ENCODE measurements around the gene REV1.
"Not testable (repeated sequence)": the region's sequence is repeated elsewhere in the genome, so short reads cannot be mapped to it uniquely, and the experiment has no call there.

REV1 gene

GRCh38 chr2:99485824-99486223, 4.0 kb downstream of the REV1 start:
- no peak for FAIRE-seq

DNA sequence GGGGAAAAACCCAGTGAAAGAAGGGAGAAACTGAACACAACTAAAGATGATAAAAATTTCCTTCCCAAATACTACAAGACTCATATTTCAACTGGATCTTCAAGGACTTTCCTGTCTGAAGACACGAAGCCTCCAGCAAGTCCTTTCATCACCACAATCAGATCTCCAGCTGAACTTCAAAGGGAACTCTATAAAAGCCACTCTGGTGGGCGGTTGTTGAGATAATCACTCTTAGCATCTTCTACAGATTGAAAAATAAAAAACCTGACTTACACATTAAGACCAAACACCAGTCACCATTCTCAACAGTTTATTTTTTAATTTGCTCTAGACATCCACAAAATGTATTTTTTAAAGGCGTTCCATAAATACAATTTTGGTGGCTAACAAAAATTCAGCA, 4.4 kb downstream of the REV1 start:
- no peak for FAIRE-seq

- no peak for FAIRE-seq
Measured at GRCh38 chr2:99484205-99484604, 5.6 kb downstream of the REV1 start.

GRCh38 chr2:99481941-99482340, 7.9 kb downstream of the REV1 start:
- no peak for FAIRE-seq

DNA sequence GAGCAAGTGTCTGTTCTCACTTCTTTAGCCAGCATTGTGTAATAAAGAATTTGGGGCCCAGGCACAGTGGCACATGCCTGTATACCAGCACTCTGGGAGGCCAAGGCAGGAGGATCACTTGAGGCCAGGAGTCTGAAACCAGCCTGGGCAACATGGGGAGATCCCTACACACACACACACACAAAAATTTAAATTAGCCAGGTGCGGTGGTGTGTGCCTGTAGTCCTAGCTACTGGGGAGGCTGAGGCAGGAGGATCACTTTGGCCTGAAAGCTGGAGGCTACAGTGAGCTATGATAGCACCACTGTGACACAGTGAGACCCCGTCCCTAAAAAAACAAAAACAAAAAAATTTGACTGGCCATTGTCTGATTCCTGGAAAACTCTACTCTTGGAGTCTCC, 8.3 kb downstream of the REV1 start:
- FAIRE-seq: no peak

GRCh38 chr2:99480390-99480789, 9.4 kb downstream of the REV1 start:
- no peak for FAIRE-seq

DNA sequence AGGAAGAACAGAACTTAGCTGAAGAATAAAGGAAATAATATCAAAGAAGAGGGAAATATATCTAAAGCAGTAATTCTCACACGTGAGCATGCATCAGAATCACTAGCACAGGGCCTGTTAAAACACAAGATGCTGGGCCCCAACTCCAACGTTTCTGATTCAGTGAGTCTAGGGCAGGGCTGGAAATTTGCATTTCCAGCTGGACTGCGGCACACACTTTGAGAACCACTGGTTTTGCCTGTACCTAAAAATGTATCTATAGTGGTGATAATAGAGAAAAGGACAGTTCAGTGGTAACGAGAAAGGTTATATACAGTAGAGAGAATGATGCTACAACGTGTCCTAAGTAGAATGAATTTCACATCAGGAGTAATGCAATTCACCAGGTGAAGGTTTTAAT, 11.2 kb downstream of the REV1 start:
- FAIRE-seq: no peak

DNA sequence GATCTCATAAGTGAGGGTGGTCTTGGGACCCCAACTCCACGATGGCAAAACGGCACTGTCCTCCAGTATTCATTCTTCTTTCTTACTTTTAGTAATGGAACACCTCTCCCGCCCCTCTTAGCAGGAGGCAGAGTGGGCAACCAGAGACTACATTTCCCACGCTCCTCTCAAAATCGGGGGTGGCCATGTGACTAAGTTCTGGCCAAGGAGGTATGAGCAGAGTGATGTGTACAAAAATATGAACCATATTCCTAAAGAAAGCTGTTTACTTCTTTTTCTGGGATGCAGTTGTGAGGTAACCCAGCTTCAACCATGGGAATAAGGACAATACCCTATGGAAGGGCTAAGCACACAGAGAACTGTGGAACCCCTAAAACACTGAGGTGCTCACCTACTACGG, 12.8 kb downstream of the REV1 start:
- no peak for FAIRE-seq

- FAIRE-seq: no peak
Measured at GRCh38 chr2:99476629-99477028, 13.2 kb downstream of the REV1 start.

GRCh38 chr2:99475095-99475494, 14.7 kb downstream of the REV1 start:
- not testable (repeated sequence) for FAIRE-seq

- FAIRE-seq: no peak
Measured at GRCh38 chr2:99473518-99474083, 16.2 kb downstream of the REV1 start.

DNA sequence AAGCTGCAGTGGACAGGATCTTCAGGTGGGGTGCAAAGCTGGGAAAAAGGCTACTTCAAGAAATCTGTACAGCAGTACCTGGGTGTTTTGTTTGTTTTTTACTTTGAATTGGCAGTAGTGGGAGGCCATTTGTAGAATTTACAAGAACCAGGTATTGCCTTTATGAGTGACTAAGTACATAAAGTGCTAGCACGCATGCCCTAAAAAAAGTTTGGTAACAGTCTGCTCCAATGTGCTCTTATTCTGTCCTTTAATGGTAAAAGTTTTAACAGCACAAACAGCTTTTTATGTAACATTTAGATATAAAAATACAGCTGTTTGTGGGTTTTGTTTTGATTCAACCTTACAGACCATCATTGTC, 17.2 kb downstream of the REV1 start:
- FAIRE-seq: no peak

DNA sequence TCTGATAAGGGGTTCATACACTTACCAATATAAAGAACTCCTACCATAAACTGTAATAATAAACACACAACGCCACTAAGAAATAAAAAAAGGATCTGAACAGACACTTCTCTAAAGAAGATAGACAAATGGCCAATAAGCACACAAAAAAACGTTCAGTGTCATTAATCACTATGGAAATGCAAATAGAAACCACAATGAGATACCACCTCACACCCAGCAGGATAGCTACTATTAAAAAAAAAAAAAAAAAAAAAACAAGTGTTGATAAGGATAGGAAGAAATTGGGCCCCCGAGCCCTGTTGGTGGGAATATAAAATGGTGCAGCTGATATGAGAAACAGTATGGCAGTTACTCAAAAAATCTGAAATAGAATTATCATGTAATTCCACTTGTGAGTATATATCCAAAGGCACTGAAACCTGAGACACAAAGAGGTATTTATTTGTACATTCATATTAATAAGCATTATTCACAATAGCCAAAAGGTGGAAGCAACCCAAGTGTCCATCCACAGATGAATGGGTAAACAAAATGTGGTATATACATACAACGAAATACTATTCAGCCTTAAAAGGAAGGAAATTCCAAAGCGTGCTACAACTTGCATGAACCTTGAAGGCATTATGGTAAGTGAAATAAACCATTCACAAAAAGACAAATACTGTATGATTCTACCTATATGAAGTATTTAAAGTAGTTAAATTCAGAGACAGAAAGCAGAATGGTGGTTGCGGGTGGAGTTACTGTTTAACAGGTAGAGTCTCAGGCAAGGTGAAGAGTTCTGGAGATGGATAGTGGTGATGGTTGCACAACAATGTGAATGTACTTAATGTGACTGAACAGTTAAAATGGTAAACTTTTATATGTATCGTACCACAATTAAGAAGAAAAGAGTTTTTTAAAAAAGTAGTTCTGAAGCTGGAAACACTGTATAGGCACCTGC, 17.9 kb downstream of the REV1 start:
- no peak for FAIRE-seq

DNA sequence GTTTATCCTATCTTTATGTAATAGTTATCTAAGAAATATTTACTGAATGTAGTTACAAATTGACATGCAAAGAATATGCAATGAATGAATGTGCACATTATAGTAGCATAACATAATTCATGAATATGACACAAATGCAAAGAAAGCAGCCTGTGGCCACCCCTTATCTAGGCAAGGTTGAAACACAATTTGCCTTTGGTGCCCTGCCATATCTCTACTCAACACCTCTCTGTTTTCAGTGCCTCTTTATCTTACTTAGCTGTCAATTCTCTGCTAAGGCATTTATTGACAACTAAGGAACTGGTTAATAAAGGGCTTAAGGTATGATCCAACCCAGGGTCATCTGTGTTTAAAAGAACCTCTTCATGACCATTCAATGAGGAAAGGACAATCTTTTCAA, 18.9 kb downstream of the REV1 start:
- FAIRE-seq: no peak

GRCh38 chr2:99470459-99470858, 19.4 kb downstream of the REV1 start:
- FAIRE-seq: not testable (repeated sequence)

GRCh38 chr2:99469394-99469793, 20.4 kb downstream of the REV1 start:
- FAIRE-seq: no peak

DNA sequence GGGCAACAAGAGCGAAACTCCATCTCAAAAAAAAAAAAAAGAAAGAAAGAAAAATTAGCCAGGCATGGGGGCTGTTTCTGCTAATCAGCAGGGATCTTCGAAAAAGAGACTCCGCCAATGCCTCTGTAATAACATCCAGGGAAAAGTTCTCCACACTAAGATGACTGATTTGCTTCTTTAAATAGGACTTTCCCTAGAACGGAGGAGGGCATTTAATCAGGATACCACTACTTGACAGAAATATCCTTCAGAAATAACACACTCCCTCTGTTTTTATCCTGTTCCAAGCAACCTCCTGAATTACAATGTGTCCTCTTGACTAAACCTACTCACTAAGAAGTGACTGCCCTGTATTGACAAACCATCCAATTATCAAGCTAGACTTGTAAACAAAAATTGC, 21.7 kb downstream of the REV1 start:
- FAIRE-seq: no peak

- no peak for FAIRE-seq
Measured at GRCh38 chr2:99467390-99467789, 22.4 kb downstream of the REV1 start.

DNA sequence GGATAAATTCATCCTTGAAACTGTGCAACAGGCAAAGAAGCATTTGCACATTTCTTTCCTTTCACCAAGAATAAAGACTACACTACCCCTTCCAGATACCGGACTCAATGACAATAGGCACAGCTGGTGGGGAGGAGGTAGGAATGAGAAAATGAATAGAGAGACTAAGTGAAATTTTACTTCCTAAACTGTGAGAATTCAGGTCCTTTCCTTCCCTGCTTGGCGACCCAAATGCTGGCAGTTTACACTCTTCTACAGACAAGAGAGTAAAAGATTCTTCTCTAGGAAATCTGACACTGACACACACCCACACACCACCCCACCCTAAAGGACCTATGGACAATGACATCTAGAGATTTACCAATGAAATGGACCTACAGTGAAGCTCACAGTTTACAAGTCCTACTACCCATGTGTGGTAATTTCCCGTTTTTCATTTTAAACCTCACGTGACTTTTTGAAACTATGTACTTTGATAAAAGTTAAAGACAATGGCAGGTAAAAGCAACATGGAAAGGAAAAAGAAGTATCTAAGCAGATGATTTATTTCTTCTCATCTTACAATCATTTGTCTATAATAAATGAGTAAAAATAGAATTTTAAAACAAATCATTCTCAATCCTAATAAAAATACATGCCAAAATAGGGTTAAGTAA, 27.9 kb downstream of the REV1 start:
- no peak for FAIRE-seq

- FAIRE-seq: no peak
Measured at GRCh38 chr2:99458529-99458928, 31.3 kb downstream of the REV1 start.

DNA sequence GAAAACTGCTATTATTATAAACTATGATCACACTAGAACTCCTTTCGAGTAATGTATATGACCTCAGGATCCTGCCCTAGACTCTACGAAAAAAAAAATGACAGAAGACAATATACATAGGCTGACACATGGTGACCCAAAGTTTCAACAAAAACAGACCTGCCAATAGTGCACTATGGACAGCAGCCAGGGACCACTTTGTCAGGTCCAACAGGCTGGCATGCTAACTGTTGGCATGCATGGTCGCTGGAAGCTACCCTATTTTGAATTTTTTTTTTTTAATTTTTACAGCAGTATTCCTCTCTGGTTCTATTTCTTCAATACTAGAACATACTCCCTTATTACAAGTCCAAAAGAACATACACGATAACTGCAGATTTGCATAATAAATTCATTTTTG, 38.1 kb downstream of the REV1 start:
- no peak for FAIRE-seq

GRCh38 chr2:99451280-99451679, 38.5 kb downstream of the REV1 start:
- no peak for FAIRE-seq

- FAIRE-seq: no peak
Measured at GRCh38 chr2:99450199-99450598, 39.6 kb downstream of the REV1 start.

GRCh38 chr2:99448556-99448955, 41.3 kb downstream of the REV1 start:
- FAIRE-seq: no peak

All from colon (tissue), 2 donors.